ENCODE data around the gene PEF1.
A peak's percentile ranks its signal among the peaks of the same experiment; 100 is the strongest.

Gene PEF1

GRCh38 chr1:31628931-31629556 is 15.6 kb downstream of the PEF1 start:
- no peak for DNase-seq (ENCODE audit: extremely low read depth, low read depth)
- TF ChIP-seq CTCF (IDR thresholded peaks at IDR 0.05; ENCODE audit: low read depth, low read length): no peak

- DNase-seq (ENCODE audit: extremely low read depth, low read depth): no peak
- no peak for TF ChIP-seq CTCF (IDR thresholded peaks at IDR 0.05; ENCODE audit: low read depth, low read length)
These were observed 16.6 kb downstream of the PEF1 start for GRCh38 chr1:31627930-31628559.

- TF ChIP-seq CTCF (IDR thresholded peaks at IDR 0.05; ENCODE audit: low read depth, low read length): no peak
- no peak for DNase-seq (ENCODE audit: extremely low read depth, low read depth)
These were observed 17.3 kb downstream of the PEF1 start for GRCh38 chr1:31627301-31627929.

GRCh38 chr1:31626223-31627207 is 18.2 kb downstream of the PEF1 start:
- no peak for TF ChIP-seq CTCF (IDR thresholded peaks at IDR 0.05; ENCODE audit: low read depth, low read length)
- peak; percentile 23 for DNase-seq (ENCODE audit: extremely low read depth, low read depth)

GRCh38 chr1:31625561-31626222 is 19.0 kb downstream of the PEF1 start:
- DNase-seq (ENCODE audit: extremely low read depth, low read depth): no peak
- TF ChIP-seq CTCF (IDR thresholded peaks at IDR 0.05; ENCODE audit: low read depth, low read length): no peak

GRCh38 chr1:31624731-31625514 is 19.8 kb downstream of the PEF1 start:
- DNase-seq (ENCODE audit: extremely low read depth, low read depth): no peak
- TF ChIP-seq CTCF (IDR thresholded peaks at IDR 0.05; ENCODE audit: low read depth, low read length): no peak
